ENCODE data around the gene RNU11.

- TF ChIP-seq CTCF (IDR thresholded peaks at IDR 0.05) (no peak), ZFX (IDR thresholded peaks at IDR 0.05; ENCODE audit: borderline replicate concordance) (no peak)
These were observed 41.6 kb upstream of the RNU11 start for GRCh38 chr1:28606771-28607170.

Data from 22Rv1 (cell line).